ENCODE data around the gene TRAF2. TPM values are rescaled to one million over a fixed set of nuclear protein-coding genes. Genes with fewer than 3 reads are reported as not detected.

The TRAF2 gene
- polyA plus RNA-seq, 4 donors, result 11.3 to 16.8 (median 12.4) TPM

DNA sequence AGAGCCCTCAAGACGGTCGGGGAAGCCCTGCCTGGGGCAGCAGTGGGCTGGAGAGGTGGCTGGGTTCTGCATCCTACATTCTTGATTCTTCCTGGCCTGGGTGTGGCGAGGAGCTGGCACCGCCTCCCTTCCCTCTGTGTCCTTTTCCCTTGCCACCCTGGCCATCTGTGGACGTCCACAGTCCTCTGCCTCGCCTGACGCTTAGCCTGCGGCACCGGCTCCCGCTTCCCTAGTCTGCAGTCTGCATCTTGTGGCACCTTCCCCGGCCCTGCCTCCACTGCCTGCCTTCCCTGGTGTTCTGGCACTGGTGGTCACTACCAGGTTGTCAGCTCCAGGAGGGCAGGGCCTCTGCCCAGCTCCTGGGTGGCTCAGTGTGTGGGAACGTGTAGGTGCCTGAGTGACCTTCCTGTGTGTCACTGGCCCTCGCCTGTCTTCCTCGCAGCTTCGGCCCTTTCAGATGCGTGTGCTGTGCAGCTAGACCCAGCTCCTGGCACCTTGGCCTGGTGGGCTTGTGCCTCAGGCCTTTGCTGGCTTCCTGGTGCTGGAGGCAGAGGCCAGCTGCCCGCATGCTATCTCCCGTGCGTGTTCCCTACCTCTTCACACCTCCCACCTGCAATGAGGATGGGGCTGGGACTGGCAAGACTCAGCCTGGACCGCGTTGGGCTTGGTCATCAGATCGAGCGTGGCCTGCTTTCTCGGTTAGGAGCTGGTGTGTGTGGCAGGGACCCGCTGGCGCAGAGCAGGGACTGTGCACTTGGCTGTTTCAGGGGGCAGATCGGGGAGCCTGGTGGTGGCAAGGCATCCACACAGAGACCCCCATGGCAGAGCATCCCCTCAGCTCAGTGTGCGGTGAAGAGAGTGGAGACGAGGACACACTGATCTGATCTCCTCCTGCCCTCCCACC lies 20.9 kb downstream of the TRAF2 start:
- DNase-seq (ENCODE audit: low read depth in 4 of 4, low spot score in 3 of 4), result no peak

GRCh38 chr9:136910197-136910900 lies 24.0 kb downstream of the TRAF2 start:
- no peak for DNase-seq (ENCODE audit: low read depth in 4 of 4, low spot score in 3 of 4)

DNA sequence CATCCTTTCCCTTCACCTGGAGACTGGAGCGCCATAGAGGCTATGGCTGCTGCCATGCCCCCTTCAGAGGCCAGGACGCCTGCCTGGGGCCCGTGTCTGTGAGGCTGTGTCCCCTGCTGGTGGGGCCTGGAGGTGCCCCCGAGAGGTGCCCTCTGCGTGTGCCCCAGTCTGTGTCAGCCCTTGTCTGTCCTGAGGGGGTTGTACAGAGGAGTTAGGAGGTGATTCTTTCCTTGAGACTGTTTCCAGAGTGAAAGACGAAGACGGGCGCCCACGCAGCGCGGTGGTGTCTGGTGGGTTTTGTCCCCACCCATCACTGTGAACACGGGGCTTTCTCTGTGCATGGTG lies 24.6 kb downstream of the TRAF2 start:
- DNase-seq (ENCODE audit: low read depth in 4 of 4, low spot score in 3 of 4), result no peak

- DNase-seq (ENCODE audit: low read depth in 4 of 4, low spot score in 3 of 4), result no peak
These were observed 27.6 kb downstream of the TRAF2 start for GRCh38 chr9:136913701-136914438.

DNA sequence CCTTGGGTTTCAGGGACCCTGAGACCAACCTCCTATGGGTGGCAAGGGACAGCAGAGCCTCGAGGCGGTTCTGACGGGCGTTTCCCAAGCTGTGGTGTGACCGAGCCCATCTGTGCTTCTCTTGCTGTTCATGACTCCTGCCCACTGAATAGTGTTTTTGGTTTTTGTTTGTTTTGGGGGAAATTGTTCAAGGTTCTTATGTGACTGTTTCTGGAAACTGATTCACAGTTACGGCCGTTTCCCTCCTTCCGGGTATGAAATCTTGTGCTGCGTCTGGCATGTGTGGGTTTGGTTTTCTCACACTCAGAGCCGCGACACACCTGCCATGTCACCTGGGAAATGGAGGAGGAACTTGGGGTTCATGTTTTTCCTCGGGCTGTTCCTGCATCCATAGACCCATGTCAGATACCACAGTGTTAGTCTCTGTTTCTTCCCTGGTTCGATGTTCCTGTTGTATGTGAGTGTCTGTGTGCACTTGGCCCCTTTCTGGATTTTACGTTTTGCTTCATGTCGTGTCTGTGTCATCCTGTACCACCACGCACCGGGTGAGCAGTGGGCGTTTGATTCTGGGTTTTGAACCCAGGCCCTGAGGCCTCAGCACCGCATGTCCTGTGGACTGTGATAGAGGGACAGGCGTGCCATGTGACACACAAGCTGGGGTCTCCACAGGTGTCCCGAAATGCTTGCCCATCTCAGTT lies 29.5 kb downstream of the TRAF2 start:
- DNase-seq (ENCODE audit: low read depth in 4 of 4, low spot score in 3 of 4), result no peak

GRCh38 chr9:136916330-136917184 lies 30.2 kb downstream of the TRAF2 start:
- DNase-seq (ENCODE audit: low read depth in 4 of 4, low spot score in 3 of 4), result no peak

GRCh38 chr9:136917902-136918301 lies 31.6 kb downstream of the TRAF2 start:
- no peak for DNase-seq (ENCODE audit: low read depth in 4 of 4, low spot score in 3 of 4)

- no peak for DNase-seq (ENCODE audit: low read depth in 4 of 4, low spot score in 3 of 4)
These were observed 33.8 kb downstream of the TRAF2 start for GRCh38 chr9:136920069-136920468.

DNA sequence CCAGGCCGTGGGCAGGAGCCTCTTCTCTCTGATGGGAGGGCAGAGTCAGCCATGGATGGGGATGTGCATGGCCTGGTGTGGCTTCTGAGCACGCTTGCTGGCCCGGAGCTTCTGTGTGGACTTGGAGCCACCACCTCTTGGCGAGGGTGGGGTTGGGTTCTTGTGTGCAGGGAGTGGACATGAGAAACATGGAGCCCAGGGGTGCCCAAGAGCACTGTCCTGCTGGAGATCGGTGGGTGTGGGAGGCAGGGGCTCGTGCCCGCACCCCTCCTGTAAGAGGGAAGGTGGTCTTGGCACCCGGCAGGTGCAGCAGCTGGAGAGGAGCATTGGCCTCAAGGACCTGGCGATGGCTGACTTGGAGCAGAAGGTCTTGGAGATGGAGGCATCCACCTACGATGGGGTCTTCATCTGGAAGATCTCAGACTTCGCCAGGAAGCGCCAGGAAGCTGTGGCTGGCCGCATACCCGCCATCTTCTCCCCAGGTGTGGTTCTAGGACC lies 34.5 kb downstream of the TRAF2 start:
- DNase-seq (ENCODE audit: low read depth in 4 of 4, low spot score in 3 of 4), result no peak

DNA sequence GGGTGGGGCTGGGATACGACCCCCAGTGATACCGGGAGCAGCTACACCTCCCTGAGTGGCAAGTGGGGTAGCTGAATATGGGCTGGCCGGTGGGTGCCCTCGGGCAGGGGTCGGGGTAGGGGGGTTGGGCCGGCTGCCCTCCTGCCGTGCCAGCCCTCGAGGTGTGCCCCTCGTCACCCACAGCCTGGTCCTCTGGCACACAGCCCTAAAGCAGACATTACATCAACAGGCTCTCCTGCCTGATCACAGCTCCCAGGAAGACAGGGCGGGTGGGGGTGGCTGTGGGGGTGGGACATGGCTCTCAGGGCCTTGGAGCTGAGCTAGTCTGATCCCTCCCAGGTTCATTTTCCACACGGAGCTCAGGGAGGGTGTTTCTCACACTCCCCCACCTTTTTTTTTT lies 35.0 kb downstream of the TRAF2 start:
- no peak for DNase-seq (ENCODE audit: low read depth in 4 of 4, low spot score in 3 of 4)

GRCh38 chr9:136921718-136922117 lies 35.4 kb downstream of the TRAF2 start:
- no peak for DNase-seq (ENCODE audit: low read depth in 4 of 4, low spot score in 3 of 4)

DNA sequence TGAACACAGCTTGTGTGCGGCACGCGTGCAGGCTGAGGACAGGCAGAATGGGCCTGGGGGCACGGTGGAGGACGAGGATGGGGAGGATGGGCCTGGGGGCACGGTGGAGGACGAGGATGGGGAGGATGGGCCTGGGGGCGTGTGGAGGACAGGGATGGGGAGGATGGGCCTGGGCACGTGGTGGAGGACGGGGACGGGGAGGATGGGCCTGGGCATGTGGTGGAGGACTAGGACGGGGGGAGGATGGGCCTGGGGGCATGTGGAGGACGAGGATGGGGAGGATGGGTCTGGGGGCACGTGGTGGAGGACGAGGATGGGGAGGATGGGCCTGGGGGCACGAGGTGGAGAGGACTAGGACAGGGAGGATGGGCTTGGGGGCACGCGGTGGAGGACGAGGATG lies 36.2 kb downstream of the TRAF2 start:
- DNase-seq (ENCODE audit: low read depth in 4 of 4, low spot score in 3 of 4), result no peak

DNA sequence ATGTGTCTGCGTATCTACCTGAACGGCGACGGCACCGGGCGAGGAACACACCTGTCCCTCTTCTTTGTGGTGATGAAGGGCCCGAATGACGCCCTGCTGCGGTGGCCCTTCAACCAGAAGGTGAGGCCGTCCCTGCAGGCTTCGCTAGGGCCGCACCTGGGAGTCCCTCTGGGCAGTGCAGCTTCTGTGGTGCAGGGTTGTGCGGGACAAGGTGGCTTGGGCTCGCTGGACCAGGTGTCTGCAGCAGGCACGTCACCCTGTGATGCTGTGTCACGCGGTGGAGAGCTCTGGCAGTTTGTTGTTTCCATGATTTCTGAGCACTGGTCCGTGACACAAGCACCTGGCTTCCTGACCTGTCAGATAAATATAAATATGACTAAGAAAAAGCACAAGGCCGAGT lies 37.6 kb downstream of the TRAF2 start:
- DNase-seq (ENCODE audit: low read depth in 4 of 4, low spot score in 3 of 4), result no peak

- no peak for DNase-seq (ENCODE audit: low read depth in 4 of 4, low spot score in 3 of 4)
These were observed 39.3 kb downstream of the TRAF2 start for GRCh38 chr9:136925414-136926153.

DNA sequence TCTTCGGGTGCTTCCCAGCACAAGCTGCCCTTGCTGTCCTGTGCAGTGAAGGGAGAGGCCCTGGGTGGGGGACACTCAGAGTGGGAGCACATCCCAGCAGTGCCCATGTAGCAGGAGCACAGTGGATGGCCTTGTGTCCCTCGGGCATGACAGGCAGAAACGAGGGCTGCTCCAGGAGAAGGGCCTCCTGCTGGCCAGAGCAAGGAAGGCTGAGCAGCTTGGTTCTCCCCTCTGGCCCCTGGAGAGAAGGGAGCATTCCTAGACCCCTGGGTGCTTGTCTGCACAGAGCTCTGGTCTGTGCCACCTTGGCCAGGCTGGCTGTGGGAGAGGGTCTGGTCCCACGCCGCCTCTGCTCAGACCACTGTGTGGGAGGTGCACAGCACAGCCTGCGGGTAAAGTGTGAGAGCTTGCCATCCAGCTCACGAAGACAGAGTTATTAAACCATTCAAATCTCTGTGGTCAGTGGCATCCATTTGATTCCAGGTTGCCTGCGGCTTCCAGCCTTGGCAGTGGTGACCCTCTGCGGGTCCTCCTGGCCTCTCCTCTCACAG lies 39.9 kb downstream of the TRAF2 start:
- DNase-seq (ENCODE audit: low read depth in 4 of 4, low spot score in 3 of 4), result no peak

GRCh38 chr9:136926749-136927148 lies 40.4 kb downstream of the TRAF2 start:
- no peak for DNase-seq (ENCODE audit: low read depth in 4 of 4, low spot score in 3 of 4)

DNA sequence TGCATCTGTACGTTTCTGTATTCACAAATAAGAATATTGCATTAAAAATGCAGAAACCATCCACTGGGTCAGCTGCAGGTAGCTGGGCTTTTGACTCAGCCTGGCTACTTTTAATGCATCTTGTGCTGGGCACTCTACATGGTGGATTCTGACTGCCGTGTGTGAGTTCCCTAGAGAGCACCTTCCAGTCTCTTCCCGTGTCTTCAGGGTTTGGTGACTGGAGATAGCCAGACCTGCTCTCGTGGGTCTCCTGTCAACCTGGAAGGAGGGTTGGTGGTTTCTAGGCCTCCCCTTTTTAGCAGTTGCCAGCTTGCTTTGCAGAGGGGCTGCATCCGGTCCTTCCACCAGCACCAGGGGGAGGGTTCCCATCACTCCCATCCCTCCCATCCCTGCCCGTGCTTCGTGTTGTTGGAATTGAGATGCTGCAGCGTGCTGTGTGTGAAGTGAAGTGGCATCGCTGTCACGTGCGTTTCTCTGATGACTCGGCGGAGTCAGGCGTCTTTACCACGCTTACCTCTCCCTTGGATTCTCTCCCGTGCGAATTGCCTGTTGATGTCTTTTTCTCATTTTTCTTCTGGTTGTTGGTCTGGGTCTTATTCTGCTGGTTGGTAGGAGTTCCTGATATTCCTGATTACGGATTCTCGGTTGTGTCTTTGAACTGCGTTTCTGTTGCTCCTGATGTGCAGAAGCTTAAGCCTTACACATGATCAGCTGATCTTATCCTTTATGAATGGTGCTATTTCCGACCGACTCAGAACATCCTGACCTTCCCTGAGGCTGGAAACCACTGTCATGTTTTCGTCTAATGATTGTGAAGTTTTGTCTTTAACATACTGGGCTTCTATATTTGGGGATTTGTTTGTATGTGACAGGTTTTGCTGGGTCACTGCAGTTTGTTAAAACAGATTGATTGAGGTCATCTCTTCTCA lies 41.3 kb downstream of the TRAF2 start:
- DNase-seq (ENCODE audit: low read depth in 4 of 4, low spot score in 3 of 4), result no peak

DNA sequence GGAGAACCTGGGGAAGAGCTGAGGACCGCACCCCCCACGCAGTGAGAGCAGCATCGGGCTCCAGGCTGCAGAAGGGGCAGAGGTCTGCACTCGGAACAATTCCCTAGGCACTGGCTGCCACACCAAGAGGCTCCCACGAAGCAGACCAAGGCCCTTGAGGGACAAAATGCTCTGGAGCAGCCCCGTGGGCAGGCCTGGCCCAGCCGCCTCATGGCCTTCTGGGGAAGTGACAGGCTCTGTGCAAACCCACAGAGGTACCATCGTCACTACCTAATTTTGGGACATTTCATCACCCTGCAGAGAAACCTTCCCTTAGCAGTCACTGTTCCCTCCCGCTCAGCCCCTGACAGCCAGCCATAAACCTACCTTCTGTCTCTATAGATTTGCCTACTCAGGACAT lies 42.3 kb downstream of the TRAF2 start:
- no peak for DNase-seq (ENCODE audit: low read depth in 4 of 4, low spot score in 3 of 4)

All from right renal pelvis (tissue), 4 donors.